Measurements from ENCODE around the gene PSMB3. TPM values are rescaled to one million over a fixed set of nuclear protein-coding genes. Genes with fewer than 3 reads are reported as not detected.

The PSMB3 gene
- total RNA-seq, 1 donor from 2014 or later: 288 TPM

DNA sequence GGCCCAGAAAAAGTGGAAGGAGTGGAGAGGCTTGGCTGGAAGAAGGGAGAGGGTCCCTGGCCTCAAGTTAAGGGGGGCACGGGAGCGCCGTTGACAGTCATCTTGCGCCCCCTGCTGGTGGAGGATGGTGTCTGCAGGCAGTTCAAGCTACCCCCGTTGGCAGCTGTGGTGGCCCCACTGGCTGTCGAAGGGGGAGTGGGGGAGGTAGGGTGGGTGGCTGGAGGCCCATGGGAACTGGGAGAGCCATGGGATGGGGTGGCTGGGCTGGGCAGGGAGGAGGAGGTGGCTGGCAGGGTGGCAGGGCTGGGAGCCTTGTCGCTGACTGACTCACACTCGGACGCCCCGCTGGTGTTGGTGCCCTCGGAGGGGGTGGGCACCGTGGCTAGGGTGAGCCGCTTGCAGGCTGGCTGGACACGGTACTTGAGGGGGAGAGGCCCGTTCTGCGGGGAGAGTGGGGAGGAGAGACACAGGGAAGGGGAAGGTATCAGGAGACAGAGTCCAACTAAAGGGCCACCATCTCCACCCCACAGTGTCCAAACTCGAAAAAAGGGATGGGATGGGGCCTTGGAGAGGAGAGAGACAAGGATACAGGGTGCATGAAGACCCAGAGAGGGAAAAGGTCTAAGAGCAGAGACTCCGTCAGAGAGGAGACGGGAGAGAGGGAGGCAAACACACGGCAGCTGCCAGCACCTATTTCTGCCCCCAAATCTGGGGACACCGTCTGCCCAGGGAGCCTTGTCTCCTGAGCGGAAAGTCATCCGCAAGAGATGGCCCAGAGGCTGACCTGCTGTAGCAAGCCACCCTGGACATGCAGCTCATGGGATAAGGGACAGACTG lies 17.2 kb upstream of the PSMB3 start:
- no peak overlapping the region for H3K4me3 ChIP-seq (ENCODE audit: low read depth, low read length)
- DNase-seq (ENCODE audit: low read depth): no peak
- TF ChIP-seq, protein P1, sequence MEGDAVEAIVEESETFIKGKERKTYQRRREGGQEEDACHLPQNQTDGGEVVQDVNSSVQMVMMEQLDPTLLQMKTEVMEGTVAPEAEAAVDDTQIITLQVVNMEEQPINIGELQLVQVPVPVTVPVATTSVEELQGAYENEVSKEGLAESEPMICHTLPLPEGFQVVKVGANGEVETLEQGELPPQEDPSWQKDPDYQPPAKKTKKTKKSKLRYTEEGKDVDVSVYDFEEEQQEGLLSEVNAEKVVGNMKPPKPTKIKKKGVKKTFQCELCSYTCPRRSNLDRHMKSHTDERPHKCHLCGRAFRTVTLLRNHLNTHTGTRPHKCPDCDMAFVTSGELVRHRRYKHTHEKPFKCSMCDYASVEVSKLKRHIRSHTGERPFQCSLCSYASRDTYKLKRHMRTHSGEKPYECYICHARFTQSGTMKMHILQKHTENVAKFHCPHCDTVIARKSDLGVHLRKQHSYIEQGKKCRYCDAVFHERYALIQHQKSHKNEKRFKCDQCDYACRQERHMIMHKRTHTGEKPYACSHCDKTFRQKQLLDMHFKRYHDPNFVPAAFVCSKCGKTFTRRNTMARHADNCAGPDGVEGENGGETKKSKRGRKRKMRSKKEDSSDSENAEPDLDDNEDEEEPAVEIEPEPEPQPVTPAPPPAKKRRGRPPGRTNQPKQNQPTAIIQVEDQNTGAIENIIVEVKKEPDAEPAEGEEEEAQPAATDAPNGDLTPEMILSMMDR (IDR thresholded peaks at IDR 0.05; ENCODE audit: insufficient read depth, low read length, severe bottlenecking): peak; percentile 93
- FAIRE-seq: no peak
- no peaks in the 10 kb centered on the region for H3K27me3 ChIP-seq (ENCODE audit: control insufficient read depth, insufficient read depth, low read length)
- H3K36me3 ChIP-seq (ENCODE audit: control insufficient read depth, insufficient read depth, low read length): peaks cover 21% of the 10 kb centered on the region

DNA sequence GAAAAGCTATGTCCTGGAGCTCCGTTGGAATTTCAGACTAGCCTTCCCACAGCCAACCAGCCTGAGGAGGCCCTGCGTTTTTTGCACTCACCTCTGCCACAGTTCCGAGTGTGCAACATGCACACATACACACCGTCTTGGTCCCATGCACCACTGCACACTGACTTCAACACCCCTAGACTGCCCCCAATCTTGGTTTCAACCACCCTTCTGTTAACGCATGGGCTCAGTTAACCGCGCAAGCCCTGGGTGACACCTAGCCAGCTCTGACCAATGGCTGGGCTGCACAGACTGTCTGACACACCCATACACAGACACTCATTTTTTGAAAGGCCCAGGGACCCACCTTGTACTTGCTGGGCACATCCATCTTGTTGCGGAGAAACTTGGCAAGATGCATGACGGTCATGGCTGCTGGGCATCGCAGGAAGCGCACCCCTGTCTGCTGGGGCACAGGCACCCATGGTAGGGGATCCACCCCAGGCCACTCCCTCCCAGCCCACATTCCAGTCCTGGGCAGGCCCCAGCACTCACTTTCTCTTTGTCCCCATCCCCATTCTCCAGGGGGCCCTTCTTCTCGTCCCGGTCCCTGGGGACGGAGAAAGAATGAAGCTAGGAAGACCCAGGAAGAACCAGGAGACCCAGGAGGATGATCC lies 14.4 kb upstream of the PSMB3 start:
- no peak for FAIRE-seq
- H3K36me3 ChIP-seq (ENCODE audit: control insufficient read depth, insufficient read depth, low read length): peaks cover 17% of the 10 kb centered on the region
- TF ChIP-seq, protein P1 (IDR thresholded peaks at IDR 0.05; ENCODE audit: insufficient read depth, low read length, severe bottlenecking): no peak

DNA sequence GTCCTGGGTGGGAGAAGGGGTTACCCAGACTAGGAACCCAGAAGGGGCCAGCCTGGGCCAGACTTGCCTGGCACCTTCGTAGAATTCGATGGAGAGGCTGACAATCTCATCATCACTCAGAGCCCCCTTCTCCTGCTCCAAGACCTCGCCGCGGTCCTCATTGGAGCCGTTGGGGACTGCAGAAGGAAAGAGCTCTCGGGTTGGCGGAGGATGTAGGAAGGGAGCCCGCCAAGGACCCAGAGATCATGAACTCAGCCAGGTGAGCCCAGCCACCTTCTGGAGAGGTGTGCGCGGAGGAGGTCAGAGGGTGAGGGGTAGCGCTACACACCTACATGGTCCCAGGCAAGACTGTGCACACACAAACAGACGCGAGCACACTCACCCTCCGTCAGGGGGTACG lies 13.9 kb upstream of the PSMB3 start:
- Histone ChIP-seq H3K4me3 (ENCODE audit: low read depth, low read length) (no peak overlapping the region), H3K36me3 (ENCODE audit: control insufficient read depth, insufficient read depth, low read length) (peaks cover 14% of the 10 kb centered on the region), H3K27me3 (ENCODE audit: control insufficient read depth, insufficient read depth, low read length) (no peaks in the 10 kb centered on the region)
- TF ChIP-seq, protein P1 (IDR thresholded peaks at IDR 0.05; ENCODE audit: insufficient read depth, low read length, severe bottlenecking): no peak
- FAIRE-seq: no peak
- no peak for DNase-seq (ENCODE audit: low read depth)

More for the DNA sequence above, 14.4 kb upstream of the PSMB3 start:
- H3K4me3 ChIP-seq (ENCODE audit: low read depth, low read length): no peak overlapping the region
- no peak for DNase-seq (ENCODE audit: low read depth)
- H3K27me3 ChIP-seq (ENCODE audit: control insufficient read depth, insufficient read depth, low read length): no peaks in the 10 kb centered on the region

DNA sequence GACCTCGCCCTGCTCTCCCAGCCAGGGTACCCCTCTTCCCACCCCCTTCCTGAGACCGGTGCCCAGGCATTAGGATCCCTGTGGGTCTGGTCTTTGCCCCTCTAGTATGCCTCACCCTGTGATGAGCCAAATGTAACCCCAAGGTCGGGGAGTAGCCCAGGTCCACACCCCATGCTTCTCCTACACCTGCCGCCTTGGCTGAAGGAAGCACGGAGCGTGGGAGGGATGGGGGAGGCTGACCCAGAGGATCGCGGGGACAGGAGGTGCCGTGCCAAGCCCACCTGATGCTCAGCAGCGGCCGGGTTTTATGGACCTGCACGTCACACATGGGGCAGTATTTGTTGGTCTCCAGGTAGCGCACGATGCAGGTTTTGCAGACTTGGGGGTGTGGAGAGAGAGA lies 13.2 kb upstream of the PSMB3 start:
- no peak for DNase-seq (ENCODE audit: low read depth)
- TF ChIP-seq, protein P1 (IDR thresholded peaks at IDR 0.05; ENCODE audit: insufficient read depth, low read length, severe bottlenecking): no peak
- no peak for FAIRE-seq
- H3K4me3 ChIP-seq (ENCODE audit: low read depth, low read length): no peak overlapping the region
- peaks cover 13% of the 10 kb centered on the region for H3K36me3 ChIP-seq (ENCODE audit: control insufficient read depth, insufficient read depth, low read length)
- no peaks in the 10 kb centered on the region for H3K27me3 ChIP-seq (ENCODE audit: control insufficient read depth, insufficient read depth, low read length)

DNA sequence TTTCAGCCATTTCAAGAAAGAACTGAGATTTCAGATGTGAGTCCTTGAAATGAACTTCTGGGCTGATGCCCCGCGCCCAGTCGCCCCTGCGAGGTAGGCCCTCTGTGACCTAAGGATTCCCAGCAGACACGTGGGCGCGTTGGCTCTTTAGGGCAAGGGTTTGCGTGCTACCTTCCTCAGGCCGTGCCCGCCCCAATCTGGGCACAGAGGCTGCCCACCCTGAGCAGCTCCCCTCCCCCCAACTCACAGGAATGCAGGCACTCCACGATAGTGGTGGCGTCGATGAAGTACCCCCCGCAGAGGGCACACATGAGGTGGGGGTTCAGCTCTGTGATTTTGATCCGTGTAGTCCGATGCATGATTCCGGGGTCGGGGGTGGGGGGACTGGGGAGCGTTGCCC lies 12.5 kb upstream of the PSMB3 start:
- TF ChIP-seq, protein P1 (IDR thresholded peaks at IDR 0.05; ENCODE audit: insufficient read depth, low read length, severe bottlenecking): no peak
- H3K36me3 ChIP-seq (ENCODE audit: control insufficient read depth, insufficient read depth, low read length): peaks cover 13% of the 10 kb centered on the region
- H3K27me3 ChIP-seq (ENCODE audit: control insufficient read depth, insufficient read depth, low read length): no peaks in the 10 kb centered on the region
- DNase-seq (ENCODE audit: low read depth) (no peak), FAIRE-seq (no peak)
- H3K4me3 ChIP-seq (ENCODE audit: low read depth, low read length): no peak overlapping the region
